Aorta (tissue), 5 donors: ENCODE data around the gene PARD3. TPM values are rescaled to one million over a fixed set of nuclear protein-coding genes. Genes with fewer than 3 reads are reported as not detected.

Source experiments
- ATAC-seq: fragments of 200-7000 bp; cut with Tn5 transposase; one replicate; pipeline ENCODE4 v1.9.1; 2022; ENCODE audit warnings: moderate library complexity; ENCODE audit not compliant: low FRiP score
- DNase-seq, 2 donors: peaks; one replicate each; pipeline ENCODE4 v3.0.0-alpha.2; 2020
- H3K27ac ChIP-seq, 2 donors: one replicate each; pipeline ENCODE4 v1.5.1; 2013; ENCODE audit warnings: low read length in 2 of 2, mild to moderate bottlenecking in 2 of 2, moderate library complexity in 2 of 2, control low read depth in 1 of 2, inconsistent platforms in 1 of 2, low read depth in 1 of 2
- H3K27me3 ChIP-seq, 2 donors: one replicate each; pipeline ENCODE4 v1.6.1; 2013; ENCODE audit warnings: control low read depth in 1 of 2, low read length in 1 of 2, mild to moderate bottlenecking in 1 of 2, moderate library complexity in 1 of 2; ENCODE audit not compliant: insufficient read depth in 2 of 2, control insufficient read depth in 1 of 2
- H3K36me3 ChIP-seq, 2 donors: one replicate each; pipeline ENCODE4 v1.6.1; 2013; ENCODE audit warnings: control low read depth in 1 of 2, low read length in 1 of 2, mild to moderate bottlenecking in 1 of 2; ENCODE audit not compliant: insufficient read depth in 2 of 2, control insufficient read depth in 1 of 2
- H3K4me1 ChIP-seq, 2 donors: one replicate each; pipeline ENCODE4 v1.6.1; 2013; ENCODE audit warnings: low read length in 2 of 2, control low read depth in 1 of 2, mild to moderate bottlenecking in 1 of 2, moderate library complexity in 1 of 2; ENCODE audit not compliant: insufficient read depth in 2 of 2, control insufficient read depth in 1 of 2
- H3K4me3 ChIP-seq, 2 donors: one replicate each; pipeline ENCODE4 v1.5.1; 2013; ENCODE audit warnings: low read length in 2 of 2, control low read depth in 1 of 2, mild to moderate bottlenecking in 1 of 2
- H3K9me3 ChIP-seq: one replicate; pipeline ENCODE4 v1.6.1; 2013; ENCODE audit warnings: mild to moderate bottlenecking, low read length; ENCODE audit not compliant: control insufficient read depth
- WGBS, 2 donors: extraction: QIAGEN DNeasy Blood & Tissue Kit; methylation state at CpG; one replicate each; pipeline ENCODE4 v1.1.7; 2013; 5-methylcytosine and 5-hydroxymethylcytosine counted together
- intact Hi-C, 2 donors: fragments of 100-400 bp; cut with DNase I; formaldehyde crosslinking; loops; one replicate each; pipeline versions ENCODE4 v1.14.2 to v1.15.0; 2022
- polyA plus RNA-seq, 2 donors: library from polyadenylated mRNA; stranded (reverse); fragments of 200-250 nt; gene quantifications; one replicate each; pipeline ENCODE4 v1.2.3, GENCODE V29; 2013
- total RNA-seq, 2 donors: library from RNA; stranded (reverse); fragmentation: NEBNext Ultra II Directional; extraction: Animal tissue kit (Norgen Biotek cat#: 25700); gene quantifications; one replicate each; pipeline ENCODE4 v1.2.1, GENCODE V29; 2021
- donor health status: healthy with polysubstance abuse.
- donor health status: Bipolar disorder and iron deficiency.
- donor health status: DM: no; HTN: no; CAD: no.
- donor health status: DM: no; HTN: no; CAD: no.
- donor health status: DM: yes; HTN: yes; CAD: no.

Gene PARD3
- total and polyA plus RNA-seq, 4 donors: 6.4 to 33.0 (median 28.7) TPM

- Histone ChIP-seq H3K36me3 (no peaks in the 10 kb centered on the region), H3K27ac (no peak overlapping the region), H3K4me1 (peaks cover 0 to 3% of the 10 kb centered on the region in 2 donors), H3K4me3 (no peak overlapping the region), H3K9me3 (no peaks in the 10 kb centered on the region), H3K27me3 (no peaks in the 10 kb centered on the region)
- no peak for ATAC-seq
- no peak for DNase-seq
- WGBS, 2 donors: 78 to 79% methylated on average over 4 of the region's 4 CpGs
- intact Hi-C loops: no loop called here
Measured at GRCh38 chr10:34574353-34574934, 240.7 kb downstream of the PARD3 start.

- ATAC-seq (no peak), DNase-seq (no peak)
- no peak overlapping the region for H3K27ac ChIP-seq
- H3K4me1 ChIP-seq: no peaks in the 10 kb centered on the region
- H3K4me3 ChIP-seq: no peak overlapping the region
- no peaks in the 10 kb centered on the region for H3K9me3 ChIP-seq
- no peaks in the 10 kb centered on the region for H3K27me3 ChIP-seq
- 98% methylated on average over 2 of the region's 2 CpGs for WGBS, 2 donors
- no peaks in the 10 kb centered on the region for H3K36me3 ChIP-seq
- intact Hi-C loops: no loop called here
Measured at GRCh38 chr10:34570887-34571286, 244.2 kb downstream of the PARD3 start.

- WGBS, 2 donors: 94% methylated on average over 6 of the region's 6 CpGs
- no peaks in the 10 kb centered on the region for H3K9me3 ChIP-seq
- H3K27ac ChIP-seq: no peak overlapping the region
- no peaks in the 10 kb centered on the region for H3K4me1 ChIP-seq
- DNase-seq (no peak), ATAC-seq (no peak)
- no peaks in the 10 kb centered on the region for H3K27me3 ChIP-seq
- H3K36me3 ChIP-seq: no peaks in the 10 kb centered on the region
- intact Hi-C loops: no loop called here
- H3K4me3 ChIP-seq: no peak overlapping the region
Measured at GRCh38 chr10:34567659-34568253, 247.3 kb downstream of the PARD3 start.

GRCh38 chr10:34565934-34566333, 249.2 kb downstream of the PARD3 start:
- Histone ChIP-seq H3K4me1 (no peaks in the 10 kb centered on the region), H3K27ac (no peak overlapping the region), H3K4me3 (no peak overlapping the region), H3K27me3 (no peaks in the 10 kb centered on the region), H3K36me3 (no peaks in the 10 kb centered on the region), H3K9me3 (no peaks in the 10 kb centered on the region)
- DNase-seq (no peak), ATAC-seq (no peak)
- intact Hi-C loops: no loop called here
- 30 to 34% methylated on average over 3 of the region's 3 CpGs for WGBS, 2 donors

GRCh38 chr10:34558093-34558583, 257.0 kb downstream of the PARD3 start:
- no peak overlapping the region for H3K4me3 ChIP-seq
- 94 to 96% methylated on average over 3 of the region's 3 CpGs for WGBS, 2 donors
- H3K4me1 ChIP-seq: no peaks in the 10 kb centered on the region
- no peak for ATAC-seq
- no peaks in the 10 kb centered on the region for H3K9me3 ChIP-seq
- H3K36me3 ChIP-seq: no peaks in the 10 kb centered on the region
- no peaks in the 10 kb centered on the region for H3K27me3 ChIP-seq
- no peak overlapping the region for H3K27ac ChIP-seq
- no peak for DNase-seq
- intact Hi-C loops: no loop called here

GRCh38 chr10:34557173-34557572, 257.9 kb downstream of the PARD3 start:
- WGBS, 2 donors: 97 to 98% methylated on average over 6 of the region's 6 CpGs
- H3K4me1 ChIP-seq: no peaks in the 10 kb centered on the region
- no peak for ATAC-seq
- H3K9me3 ChIP-seq: no peaks in the 10 kb centered on the region
- intact Hi-C loops: no loop called here
- no peak overlapping the region for H3K4me3 ChIP-seq
- H3K27me3 ChIP-seq: no peaks in the 10 kb centered on the region
- no peaks in the 10 kb centered on the region for H3K36me3 ChIP-seq
- no peak overlapping the region for H3K27ac ChIP-seq
- DNase-seq: no peak

GRCh38 chr10:34555653-34556052, 259.4 kb downstream of the PARD3 start:
- DNase-seq (no peak), ATAC-seq (no peak)
- Histone ChIP-seq H3K9me3 (no peaks in the 10 kb centered on the region), H3K27ac (no peak overlapping the region), H3K4me1 (no peaks in the 10 kb centered on the region), H3K36me3 (no peaks in the 10 kb centered on the region), H3K27me3 (no peaks in the 10 kb centered on the region), H3K4me3 (no peak overlapping the region)
- WGBS, 2 donors: 98 to 100% methylated on average over 1 of the region's 1 CpG
- intact Hi-C loops: no loop called here

- intact Hi-C loops: no loop called here
- 92 to 95% methylated on average over 1 of the region's 1 CpG for WGBS, 2 donors
- no peaks in the 10 kb centered on the region for H3K27me3 ChIP-seq
- no peaks in the 10 kb centered on the region for H3K9me3 ChIP-seq
- H3K4me3 ChIP-seq: no peak overlapping the region
- ATAC-seq: no peak
- no peaks in the 10 kb centered on the region for H3K36me3 ChIP-seq
- H3K27ac ChIP-seq: no peak overlapping the region
- DNase-seq: no peak
- peaks cover 0 to under 1% of the 10 kb centered on the region in 2 donors for H3K4me1 ChIP-seq
Measured at GRCh38 chr10:34553747-34554146, 261.3 kb downstream of the PARD3 start.

- DNase-seq (no peak), ATAC-seq (no peak)
- intact Hi-C loops: no loop called here
- Histone ChIP-seq H3K36me3 (no peaks in the 10 kb centered on the region), H3K27me3 (no peaks in the 10 kb centered on the region), H3K9me3 (no peaks in the 10 kb centered on the region), H3K27ac (no peak overlapping the region), H3K4me1 (peaks cover 0 to 4% of the 10 kb centered on the region in 2 donors), H3K4me3 (no peak overlapping the region)
- 97 to 98% methylated on average over 4 of the region's 4 CpGs for WGBS, 2 donors
Measured at GRCh38 chr10:34551295-34551694, 263.8 kb downstream of the PARD3 start.
